GM23338 (cell line): ENCODE measurements around the gene RDH12. TPM values are rescaled to one million over a fixed set of nuclear protein-coding genes. Genes with fewer than 3 reads are reported as not detected.

Source experiments
- ATAC-seq: fragments of 200-7000 bp; cut with Tn5 transposase; 3 replicates; pipeline ENCODE4 v1.9.1; 2020
- DNase-seq: peaks from one replicate; pipeline ENCODE4 v3.0.0-alpha.2; 2015; ENCODE audit warnings: low spot score
- H2AFZ ChIP-seq: fragments of 200-600 bp; sonication (generic); 2 replicates; pipeline ENCODE4 v1.8.0; 2016; ENCODE audit warnings: antibody characterized with exemption, mild to moderate bottlenecking, moderate library complexity
- H3F3A ChIP-seq: fragments of 200-600 bp; sonication (generic); replicated peaks from 2 replicates; pipeline ENCODE4 v1.8.0; 2017; ENCODE audit warnings: antibody characterized with exemption, mixed run types, low read depth
- H3K27ac ChIP-seq: fragments of 200-600 bp; sonication (generic); 2 replicates; pipeline ENCODE4 v1.6.1; 2016; ENCODE audit warnings: low read depth
- H3K27me3 ChIP-seq: fragments of 200-600 bp; sonication (generic); 2 replicates; pipeline ENCODE4 v1.8.0; 2016; ENCODE audit warnings: mild to moderate bottlenecking, mixed run types, moderate library complexity; ENCODE audit not compliant: insufficient read depth
- H3K36me3 ChIP-seq: fragments of 200-600 bp; sonication (generic); 2 replicates; pipeline ENCODE4 v1.8.0; 2016; ENCODE audit warnings: mild to moderate bottlenecking; ENCODE audit not compliant: insufficient read depth
- H3K4me1 ChIP-seq: fragments of 200-600 bp; sonication (generic); 2 replicates; pipeline ENCODE4 v1.8.0; 2016; ENCODE audit warnings: mild to moderate bottlenecking, moderate library complexity; ENCODE audit not compliant: insufficient read depth
- H3K4me2 ChIP-seq: fragments of 200-600 bp; sonication (generic); 2 replicates; pipeline ENCODE4 v1.7.1; 2017; ENCODE audit warnings: mixed run types
- H3K4me3 ChIP-seq: fragments of 200-600 bp; sonication (generic); 2 replicates; pipeline ENCODE4 v1.6.1; 2016; ENCODE audit warnings: mixed run types
- H3K79me2 ChIP-seq: fragments of 200-600 bp; sonication (generic); replicated peaks from 2 replicates; pipeline ENCODE4 v1.8.0; 2017; ENCODE audit warnings: mild to moderate bottlenecking; ENCODE audit not compliant: insufficient read depth
- H3K9me2 ChIP-seq: fragments of 200-600 bp; sonication (generic); 2 replicates; pipeline ENCODE4 v1.8.0; 2017; ENCODE audit not compliant: insufficient read depth
- H4K20me1 ChIP-seq: fragments of 200-600 bp; sonication (generic); replicated peaks from 2 replicates; pipeline ENCODE4 v1.8.0; 2017; ENCODE audit warnings: mild to moderate bottlenecking; ENCODE audit not compliant: insufficient read depth
- H3K27ac Mint-ChIP-seq: 2 replicates; pipeline ENCODE4 v1.8.0; 2020; ENCODE audit warnings: inconsistent platforms, mild to moderate bottlenecking, moderate library complexity, mixed read lengths
- H3K27me3 Mint-ChIP-seq: 3 replicates; pipeline ENCODE4 v1.8.0; 2022; ENCODE audit warnings: low read depth, mild to moderate bottlenecking, moderate library complexity, mixed read lengths, inconsistent platforms; ENCODE audit not compliant: insufficient read depth, poor library complexity
- H3K36me3 Mint-ChIP-seq: 3 replicates; pipeline ENCODE4 v1.8.0; 2021; ENCODE audit warnings: low read depth, mild to moderate bottlenecking, inconsistent platforms, moderate library complexity, mixed read lengths
- H3K4me1 Mint-ChIP-seq: 3 replicates; pipeline ENCODE4 v1.8.0; 2020; ENCODE audit warnings: mild to moderate bottlenecking, inconsistent platforms, mixed read lengths
- H3K4me3 Mint-ChIP-seq: 3 replicates; pipeline ENCODE4 v1.8.0; 2021; ENCODE audit warnings: moderate library complexity, mild to moderate bottlenecking, inconsistent platforms, mixed read lengths
- H3K9me3 Mint-ChIP-seq: 3 replicates; pipeline ENCODE4 v1.8.0; 2020; ENCODE audit warnings: moderate library complexity, mild to moderate bottlenecking, inconsistent platforms, mixed read lengths
- CREB1 ChIP-seq: fragments of 250-450 bp; sonication (Bioruptor Pico); IDR thresholded peaks from 2 replicates; pipeline ENCODE4 v1.5.0; 2020; ENCODE audit warnings: low read depth, mild to moderate bottlenecking, moderate library complexity
- CTCF ChIP-seq, 2 experiments: fragments of 200-600 bp in 1 of 2; sonication (generic) in 1 of 2; conservative IDR thresholded peaks; 2 replicates each; pipeline versions ENCODE4 v1.5.1 to v1.6.1; 2016 to 2017; ENCODE audit warnings: antibody characterized with exemption in 2 of 2, low read depth in 2 of 2, mild to moderate bottlenecking in 2 of 2, moderate library complexity in 1 of 2
- ETS1 ChIP-seq: IDR thresholded peaks from 2 replicates; pipeline ENCODE4 v1.6.1; 2016; ENCODE audit warnings: antibody characterized with exemption
- EZH2 ChIP-seq: fragments of 200-600 bp; sonication (generic); IDR thresholded peaks from one replicate; pipeline ENCODE4 v1.8.0; 2017; ENCODE audit warnings: antibody characterized with exemption, mild to moderate bottlenecking, low read depth; ENCODE audit not compliant: unreplicated experiment
- EZH2phosphoT487 ChIP-seq: fragments of 200-600 bp; sonication (generic); IDR thresholded peaks from one replicate; pipeline ENCODE4 v1.8.1; 2018; ENCODE audit warnings: antibody characterized with exemption; ENCODE audit not compliant: unreplicated experiment
- JUNB ChIP-seq: IDR thresholded peaks from one replicate; pipeline ENCODE4 v1.6.1; 2016; ENCODE audit warnings: antibody characterized with exemption; ENCODE audit not compliant: unreplicated experiment
- NANOG ChIP-seq: IDR thresholded peaks from 2 replicates; pipeline ENCODE4 v1.6.1; 2016; ENCODE audit warnings: antibody characterized with exemption, borderline replicate concordance
- POLR2AphosphoS5 ChIP-seq: IDR thresholded peaks from 2 replicates; pipeline ENCODE4 v1.6.1; 2016; ENCODE audit warnings: antibody characterized with exemption, low read depth
- REST ChIP-seq: IDR thresholded peaks from one replicate; pipeline ENCODE4 v1.6.1; 2018; ENCODE audit warnings: antibody characterized with exemption; ENCODE audit not compliant: unreplicated experiment
- STAT1 ChIP-seq: IDR thresholded peaks from one replicate; pipeline ENCODE4 v1.6.1; 2016; ENCODE audit warnings: antibody characterized with exemption; ENCODE audit not compliant: unreplicated experiment
- ZNF114 ChIP-seq: fragments of 250-450 bp; sonication (Bioruptor Pico); IDR thresholded peaks from 2 replicates; pipeline ENCODE4 v1.5.0; 2020; ENCODE audit warnings: mild to moderate bottlenecking, moderate library complexity
- ZNF331 ChIP-seq: fragments of 250-450 bp; sonication (Bioruptor Pico); IDR thresholded peaks from 2 replicates; pipeline ENCODE4 v1.5.0; 2020; ENCODE audit warnings: low read depth, mild to moderate bottlenecking, moderate library complexity
- ZNF462 ChIP-seq: fragments of 250-450 bp; sonication (Bioruptor Pico); IDR thresholded peaks from 2 replicates; pipeline ENCODE4 v1.5.0; 2020; ENCODE audit warnings: mild to moderate bottlenecking, moderate library complexity
- polyA plus RNA-seq: library from polyadenylated mRNA; unstranded; fragments of >200 nt; fragmentation: Nextera tagmentation; extraction: Ambion mirVana; gene quantifications from 2 replicates; pipeline ENCODE4 v1.2.1, GENCODE V29; 2016
- total RNA-seq: library from RNA; depleted of rRNA; stranded (reverse); fragments of >200 nt; shearing (Covaris generic); gene quantifications from 2 replicates; pipeline ENCODE4 v1.2.3, GENCODE V29; 2014

RDH12 gene
- total and polyA plus RNA-seq, 2 experiments from 2014 or later, result 0.28 to 1.6 TPM

- peaks cover 11% of the 10 kb centered on the region for H4K20me1 ChIP-seq
- ATAC-seq, result no peak
- no peak overlapping the region for H3K27ac ChIP-seq
- no peaks in the 10 kb centered on the region for H3K9me2 ChIP-seq
- peaks cover 23% of the 10 kb centered on the region for H3K79me2 ChIP-seq
- H3K27me3 Mint-ChIP-seq, result peaks cover 2% of the 10 kb centered on the region
- no peaks in the 10 kb centered on the region for H3K36me3 Mint-ChIP-seq
- H3F3A ChIP-seq, result no peaks in the 10 kb centered on the region
- peaks cover 4% of the 10 kb centered on the region; the same call in 2 of the 3 replicates for H3K4me1 Mint-ChIP-seq
- H3K4me3 ChIP-seq, result no peak overlapping the region
- no peak for DNase-seq
- no peak overlapping the region for H3K4me2 ChIP-seq
- H3K4me1 ChIP-seq, result peaks cover 12% of the 10 kb centered on the region
- H3K27ac Mint-ChIP-seq, result no peak overlapping the region
- H3K27me3 ChIP-seq, result peaks cover 8% of the 10 kb centered on the region; the same call in 1 of the 2 replicates
- TF ChIP-seq CREB1 (no peak), EZH2 (no peak), POLR2AphosphoS5 (no peak), ZNF114 (CRISPR knock-in tag) (no peak), CTCF (conservative IDR thresholded peaks at IDR 0.05; ENCODE audit: low read depth in 2 of 2) (no peak), ZNF331 (CRISPR knock-in tag) (no peak), STAT1 (no peak), ETS1 (no peak), REST (no peak), JUNB (no peak), NANOG (no peak), ZNF462 (CRISPR knock-in tag) (no peak), EZH2phosphoT487 (no peak)
- no peak overlapping the region for H3K4me3 Mint-ChIP-seq
- no peaks in the 10 kb centered on the region for H3K9me3 Mint-ChIP-seq
- H3K36me3 ChIP-seq, result peaks cover under 1% of the 10 kb centered on the region; the same call in 1 of the 2 replicates
- H2AFZ ChIP-seq, result no peak overlapping the region
Measured at GRCh38 chr14:67698179-67698578, 3.5 kb upstream of the RDH12 start.
